ENCODE results near the gene TEPSIN. TPM values are rescaled to one million over a fixed set of nuclear protein-coding genes. Genes with fewer than 3 reads are reported as not detected.

The TEPSIN gene
- total and polyA plus RNA-seq, 2 donors (not counting 3 experiments of a cell fraction or from before 2014, with no cell fraction given), result 41.6 to 45.3 TPM

- no peak for TF ChIP-seq EZH2 (IDR thresholded peaks at IDR 0.05; ENCODE audit: borderline replicate concordance, low read depth, low read length, severe bottlenecking)
- no peak for TF ChIP-seq MAX (IDR thresholded peaks at IDR 0.05; ENCODE audit: insufficient read depth, insufficient read length)
- TF ChIP-seq GATA2 (IDR thresholded peaks at IDR 0.05; ENCODE audit: insufficient read depth, insufficient read length, low read depth, low read length), result no peak
- dilution Hi-C loops (cut with MboI; ENCODE audit: extremely low pct_ligation_motif_present, low sequenced_read_pairs) (no loop called here), intact Hi-C loops (cut with micrococcal nuclease) (no loop called here)
- CTCF ChIA-PET, result no interaction called here
- Histone ChIP-seq H3K4me2 (ENCODE audit: insufficient read depth, low read length) (no peak overlapping the region), H3K79me2 (ENCODE audit: control insufficient read depth, insufficient read depth, low read length) (no peaks in the 10 kb centered on the region), H3K9me1 (replicated peaks; ENCODE audit: control insufficient read depth, extremely low read depth, insufficient read depth, low read length) (no peaks in the 10 kb centered on the region), H2AFZ (ENCODE audit: low read depth, low read length) (no peak overlapping the region), H3K9me3 (replicated peaks; ENCODE audit: control insufficient read depth, insufficient read depth, low read length) (no peaks in the 10 kb centered on the region), H3K36me3 (ENCODE audit: control insufficient read depth in 2 of 2, extremely low read depth in 1 of 2, insufficient read depth in 2 of 2, low read length in 2 of 2) (peaks cover 11 to 38% of the 10 kb centered on the region in 2 experiments), H3K27me3 (ENCODE audit: control insufficient read depth in 2 of 2, insufficient read depth in 2 of 2, low read length in 2 of 2) (no peaks in the 10 kb centered on the region), H3K4me3 (replicated peaks in 1 of 3; ENCODE audit: insufficient read depth in 1 of 3, low read depth in 1 of 3, low read length in 3 of 3) (no peak overlapping the region), H4K20me1 (replicated peaks; ENCODE audit: control insufficient read depth, extremely low read depth, insufficient read depth, low read length) (no peaks in the 10 kb centered on the region), H3K27ac (ENCODE audit: insufficient read depth, low read depth, low read length) (no peak overlapping the region), H3K9ac (replicated peaks; ENCODE audit: extremely low read depth, insufficient read depth, low read length) (no peak overlapping the region), H3K4me1 (ENCODE audit: control insufficient read depth, extremely low read depth, insufficient read depth, low read length) (peaks cover 3% of the 10 kb centered on the region)
- POLR2A ChIA-PET, result no interaction called here
- BruUV-seq (replicated peaks), result no TSS peak
- DNase-seq (ENCODE audit: low read depth, low spot score) (no peak), FAIRE-seq (no peak)
These were observed 33.8 kb upstream of the TEPSIN start for GRCh38 chr17:81272616-81273015.

DNA sequence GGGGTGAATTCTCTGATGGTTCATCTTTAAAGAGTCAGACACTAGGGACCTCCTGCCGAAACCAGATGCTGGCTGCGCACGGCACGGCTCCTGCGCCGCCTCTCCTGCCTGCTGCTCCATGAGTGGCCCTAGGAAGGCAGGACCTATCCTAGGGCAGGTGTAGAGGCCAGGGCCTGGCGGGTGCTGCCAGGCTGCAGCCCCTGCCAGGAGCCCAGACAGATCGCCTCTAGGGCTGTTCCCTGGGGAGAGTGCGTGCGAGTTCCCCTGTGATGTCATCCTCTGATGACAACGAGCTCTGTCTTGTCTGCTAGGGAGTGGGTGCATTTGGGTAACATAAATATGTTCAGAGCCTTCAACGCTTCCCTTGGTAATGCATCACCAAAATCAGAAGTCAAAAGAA, 32.4 kb upstream of the TEPSIN start:
- no peak overlapping the region for H3K27ac ChIP-seq (ENCODE audit: insufficient read depth, low read depth, low read length)
- TF ChIP-seq EZH2 (IDR thresholded peaks at IDR 0.05; ENCODE audit: borderline replicate concordance, low read depth, low read length, severe bottlenecking) (no peak), POLR2A (IDR thresholded peaks at IDR 0.05; ENCODE audit: low read depth, low read length) (no peak), MAX (IDR thresholded peaks at IDR 0.05; ENCODE audit: insufficient read depth, insufficient read length) (no peak), MYC (IDR thresholded peaks at IDR 0.05; ENCODE audit: low read depth, low read length) (no peak), JUN (IDR thresholded peaks at IDR 0.05; ENCODE audit: borderline replicate concordance, insufficient read depth, insufficient read length, low read depth) (no peak), FOS (IDR thresholded peaks at IDR 0.05; ENCODE audit: borderline replicate concordance, insufficient read depth, low read length) (no peak), GATA2 (IDR thresholded peaks at IDR 0.05; ENCODE audit: insufficient read depth, insufficient read length, low read depth, low read length) (no peak), POLR2AphosphoS5 (IDR thresholded peaks at IDR 0.05; ENCODE audit: insufficient read depth, low read depth, low read length) (no peak)
- TF ChIP-seq, protein P1, sequence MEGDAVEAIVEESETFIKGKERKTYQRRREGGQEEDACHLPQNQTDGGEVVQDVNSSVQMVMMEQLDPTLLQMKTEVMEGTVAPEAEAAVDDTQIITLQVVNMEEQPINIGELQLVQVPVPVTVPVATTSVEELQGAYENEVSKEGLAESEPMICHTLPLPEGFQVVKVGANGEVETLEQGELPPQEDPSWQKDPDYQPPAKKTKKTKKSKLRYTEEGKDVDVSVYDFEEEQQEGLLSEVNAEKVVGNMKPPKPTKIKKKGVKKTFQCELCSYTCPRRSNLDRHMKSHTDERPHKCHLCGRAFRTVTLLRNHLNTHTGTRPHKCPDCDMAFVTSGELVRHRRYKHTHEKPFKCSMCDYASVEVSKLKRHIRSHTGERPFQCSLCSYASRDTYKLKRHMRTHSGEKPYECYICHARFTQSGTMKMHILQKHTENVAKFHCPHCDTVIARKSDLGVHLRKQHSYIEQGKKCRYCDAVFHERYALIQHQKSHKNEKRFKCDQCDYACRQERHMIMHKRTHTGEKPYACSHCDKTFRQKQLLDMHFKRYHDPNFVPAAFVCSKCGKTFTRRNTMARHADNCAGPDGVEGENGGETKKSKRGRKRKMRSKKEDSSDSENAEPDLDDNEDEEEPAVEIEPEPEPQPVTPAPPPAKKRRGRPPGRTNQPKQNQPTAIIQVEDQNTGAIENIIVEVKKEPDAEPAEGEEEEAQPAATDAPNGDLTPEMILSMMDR (IDR thresholded peaks at IDR 0.05; ENCODE audit: extremely low read depth in 1 of 2, insufficient read depth in 1 of 2, low read depth in 1 of 2, low read length in 2 of 2), result no peak
- dilution Hi-C loops (cut with MboI; ENCODE audit: extremely low pct_ligation_motif_present, low sequenced_read_pairs) (no loop called here), intact Hi-C loops (cut with micrococcal nuclease) (no loop called here)
- H3K9me3 ChIP-seq (replicated peaks; ENCODE audit: control insufficient read depth, insufficient read depth, low read length), result no peaks in the 10 kb centered on the region
- CTCF ChIA-PET, result interaction anchor here (1.2 to 2.8 kb wide), 3 partner anchors 9 to 252 kb away, joined by 3 to 7 read pairs (median 3); no protein-coding TSS in a partner anchor
- H3K27me3 ChIP-seq (ENCODE audit: control insufficient read depth in 2 of 2, insufficient read depth in 2 of 2, low read length in 2 of 2), result no peaks in the 10 kb centered on the region
- H3K9me1 ChIP-seq (replicated peaks; ENCODE audit: control insufficient read depth, extremely low read depth, insufficient read depth, low read length), result no peaks in the 10 kb centered on the region
- BruUV-seq (replicated peaks), result no TSS peak
- H3K79me2 ChIP-seq (ENCODE audit: control insufficient read depth, insufficient read depth, low read length), result no peaks in the 10 kb centered on the region
- POLR2A ChIA-PET, result no interaction called here
- H3K4me3 ChIP-seq (replicated peaks in 1 of 3; ENCODE audit: insufficient read depth in 1 of 3, low read depth in 1 of 3, low read length in 3 of 3), result no peak overlapping the region
- peaks cover 8 to 29% of the 10 kb centered on the region in 2 experiments for H3K36me3 ChIP-seq (ENCODE audit: control insufficient read depth in 2 of 2, extremely low read depth in 1 of 2, insufficient read depth in 2 of 2, low read length in 2 of 2)
- no peak overlapping the region for H2AFZ ChIP-seq (ENCODE audit: low read depth, low read length)
- peaks cover 12% of the 10 kb centered on the region for H3K4me1 ChIP-seq (ENCODE audit: control insufficient read depth, extremely low read depth, insufficient read depth, low read length)
- no peak for DNase-seq (ENCODE audit: low read depth, low spot score)
- FAIRE-seq, result no peak
- no peak overlapping the region for H3K4me2 ChIP-seq (ENCODE audit: insufficient read depth, low read length)
- H4K20me1 ChIP-seq (replicated peaks; ENCODE audit: control insufficient read depth, extremely low read depth, insufficient read depth, low read length), result no peaks in the 10 kb centered on the region
- no peak overlapping the region for H3K9ac ChIP-seq (replicated peaks; ENCODE audit: extremely low read depth, insufficient read depth, low read length)

Measured in endothelial cell of umbilical vein (primary cell).